Right lobe of liver (tissue), 6 donors: ENCODE data around the gene KCNQ5. TPM values are rescaled to one million over a fixed set of nuclear protein-coding genes. Genes with fewer than 3 reads are reported as not detected.

Experiments
- ATAC-seq, 4 donors: fragments of 200-7000 bp; cut with Tn5 transposase; one replicate each; pipeline ENCODE4 v1.9.1; 2020; ENCODE audit warnings: mild to moderate bottlenecking in 4 of 4, moderate library complexity in 4 of 4
- DNase-seq, 3 donors: peaks; one replicate each; pipeline ENCODE4 v3.0.0-alpha.2; 2020
- H3K27ac ChIP-seq, 3 donors: fragments of 200-600 bp; one replicate each; pipeline ENCODE4 v1.8.0; 2022
- H3K27me3 ChIP-seq, 2 donors: fragments of 200-600 bp; one replicate each; pipeline ENCODE4 v1.8.0; 2022
- H3K36me3 ChIP-seq, 4 donors: fragments of 200-600 bp; sonication (generic) in 1 of 4; one replicate each; pipeline versions ENCODE4 v1.5.1 to v1.8.0; 2017 to 2022; ENCODE audit warnings: control low read depth in 1 of 4
- H3K4me1 ChIP-seq, 4 donors: fragments of 200-600 bp; sonication (generic) in 1 of 4; one replicate each; pipeline versions ENCODE4 v1.5.1 to v1.8.0; 2017 to 2022; ENCODE audit warnings: control low read depth in 1 of 4
- H3K4me3 ChIP-seq, 3 donors: fragments of 200-600 bp; one replicate each; pipeline ENCODE4 v1.8.0; 2022
- H3K9me3 ChIP-seq, 4 donors: fragments of 200-600 bp; sonication (generic) in 1 of 4; one replicate each; pipeline versions ENCODE4 v1.5.1 to v1.8.0; 2017 to 2022; ENCODE audit warnings: control low read depth in 1 of 4
- CTCF ChIP-seq, 4 donors: fragments of 200-600 bp in 3 of 4; fragments of 450-650 bp in 1 of 4; IDR thresholded peaks; one replicate each; pipeline versions ENCODE4 v1.5.1 to v1.8.0; 2016 to 2022; ENCODE audit warnings: antibody characterized with exemption in 4 of 4, mild to moderate bottlenecking in 2 of 4
- POLR2A ChIP-seq: fragments of 450-650 bp; IDR thresholded peaks from one replicate; pipeline ENCODE4 v1.6.1; 2017; ENCODE audit warnings: antibody characterized with exemption, mild to moderate bottlenecking
- WGBS: methylation state at CpG from one replicate; pipeline ENCODE4 v1.1.6; 2018; ENCODE audit warnings: low coverage, low lambda C conversion rate; ENCODE audit not compliant: insufficient coverage; ENCODE audit errors: missing lambda C conversion rate; 5-methylcytosine and 5-hydroxymethylcytosine counted together
- intact Hi-C, 2 donors: fragments of 100-400 bp; cut with DNase I; formaldehyde crosslinking; loops; one replicate each; pipeline versions ENCODE4 v1.11.2 to v1.14.1; 2022
- total RNA-seq, 6 experiments: library from RNA; depleted of rRNA in 2 of 6; stranded (reverse); fragments of >200 nt in 2 of 6; fragmentation: NEBNext Ultra II Directional in 3 of 6; extraction: Animal tissue kit (Norgen Biotek cat#: 25700) in 3 of 6; gene quantifications; one replicate each; pipeline versions ENCODE4 v1.1.0 to v1.2.4, GENCODE V29; 2016 to 2023
- donor health status: DM: no; HTN: yes; CAD: no.
- donor health status: DM: no; HTN: no; CAD: no.
- donor health status: DM: no; HTN: no; CAD: no.
- donor health status: DM: no; HTN: yes; CAD: no.
- donor health status: DM: no; HTN: yes; CAD: no.

KCNQ5 gene
- total RNA-seq, 6 experiments from 2014 or later: 0.04 to 0.11 TPM; not detected in 4

- Histone ChIP-seq H3K27me3 (no peaks in the 10 kb centered on the region), H3K9me3 (no peaks in the 10 kb centered on the region), H3K4me1 (no peaks in the 10 kb centered on the region), H3K36me3 (no peaks in the 10 kb centered on the region), H3K27ac (no peak overlapping the region), H3K4me3 (no peak overlapping the region)
- DNase-seq (no peak), ATAC-seq (no peak)
- 44% methylated on average over 7 of the region's 7 CpGs for WGBS
- no peak for TF ChIP-seq CTCF (IDR thresholded peaks at IDR 0.05)
- no peak for TF ChIP-seq POLR2A
- intact Hi-C loops: no loop called here
Observed at GRCh38 chr6:72689107-72689954, 67.5 kb downstream of the KCNQ5 start.

GRCh38 chr6:72691249-72691648 is 69.4 kb downstream of the KCNQ5 start:
- H3K4me1 ChIP-seq: no peaks in the 10 kb centered on the region
- H3K27ac ChIP-seq: no peak overlapping the region
- WGBS: 50% methylated on average over 6 of the region's 6 CpGs
- no peak overlapping the region for H3K4me3 ChIP-seq
- H3K27me3 ChIP-seq: no peaks in the 10 kb centered on the region
- intact Hi-C loops: no loop called here
- no peaks in the 10 kb centered on the region for H3K36me3 ChIP-seq
- no peaks in the 10 kb centered on the region for H3K9me3 ChIP-seq
- ATAC-seq (no peak), DNase-seq (no peak)
- TF ChIP-seq POLR2A (no peak), CTCF (IDR thresholded peaks at IDR 0.05) (no peak)

GRCh38 chr6:72696055-72696454 is 74.2 kb downstream of the KCNQ5 start:
- intact Hi-C loops: no loop called here
- H3K4me3 ChIP-seq: no peak overlapping the region
- H3K27ac ChIP-seq: no peak overlapping the region
- no peak for TF ChIP-seq CTCF (IDR thresholded peaks at IDR 0.05)
- no peak for TF ChIP-seq POLR2A
- DNase-seq: no peak
- H3K4me1 ChIP-seq: no peaks in the 10 kb centered on the region
- no peak for ATAC-seq
- H3K27me3 ChIP-seq: no peaks in the 10 kb centered on the region
- no peaks in the 10 kb centered on the region for H3K9me3 ChIP-seq
- WGBS: 70% methylated on average over 3 of the region's 3 CpGs
- H3K36me3 ChIP-seq: no peaks in the 10 kb centered on the region

GRCh38 chr6:72699159-72699558 is 77.3 kb downstream of the KCNQ5 start:
- no peaks in the 10 kb centered on the region for H3K36me3 ChIP-seq
- no peaks in the 10 kb centered on the region for H3K9me3 ChIP-seq
- ATAC-seq (no peak), DNase-seq (no peak)
- no peak overlapping the region for H3K4me3 ChIP-seq
- no peaks in the 10 kb centered on the region for H3K27me3 ChIP-seq
- no peak overlapping the region for H3K27ac ChIP-seq
- TF ChIP-seq CTCF (IDR thresholded peaks at IDR 0.05): no peak
- no peak for TF ChIP-seq POLR2A
- WGBS: 23% methylated on average over 1 of the region's 1 CpG
- H3K4me1 ChIP-seq: no peaks in the 10 kb centered on the region
- intact Hi-C loops: no loop called here
